Retinal pigment epithelial cell (primary cell): ENCODE results near the gene ATG13.

Source experiments
- DNase-seq: peaks from one replicate; pipeline ENCODE4 v3.0.0-alpha.2; 2010; ENCODE audit warnings: low read depth
- H3K4me3 ChIP-seq: 2 replicates; pipeline ENCODE4 v1.5.1; 2011; ENCODE audit warnings: mild to moderate bottlenecking, low read length, control low read depth, moderate library complexity
- CTCF ChIP-seq: conservative IDR thresholded peaks from 2 replicates; pipeline ENCODE4 v1.5.1; 2011; ENCODE audit warnings: low read depth, low read length, control low read depth, inconsistent platforms

Gene ATG13

GRCh38 chr11:46695345-46696211 lies 78.2 kb downstream of the ATG13 start:
- H3K4me3 ChIP-seq = no peak overlapping the region
- no peak for TF ChIP-seq CTCF
- DNase-seq = no peak

- DNase-seq = no peak
- no peak for TF ChIP-seq CTCF
- H3K4me3 ChIP-seq = no peak overlapping the region
These were observed 78.8 kb downstream of the ATG13 start for GRCh38 chr11:46696212-46696558.

GRCh38 chr11:46697303-46697702 lies 80.0 kb downstream of the ATG13 start:
- TF ChIP-seq CTCF = no peak
- no peak for DNase-seq
- H3K4me3 ChIP-seq = no peak overlapping the region

GRCh38 chr11:46697723-46698122 lies 80.4 kb downstream of the ATG13 start:
- DNase-seq = no peak
- H3K4me3 ChIP-seq = no peak overlapping the region
- no peak for TF ChIP-seq CTCF

GRCh38 chr11:46698597-46698996 lies 81.2 kb downstream of the ATG13 start:
- TF ChIP-seq CTCF = no peak
- no peak overlapping the region for H3K4me3 ChIP-seq
- DNase-seq = no peak

GRCh38 chr11:46700241-46701077 lies 83.1 kb downstream of the ATG13 start, which contains the start of the genes ARHGAP1 and ZNF408:
Gene ARHGAP1 (minus strand): TSS chr11:46700619. CDS start chr11:46696107, 4,512 bp downstream.
Gene ZNF408 (plus strand): TSS chr11:46701031. CDS start chr11:46701048, 17 bp downstream.
- no peak for TF ChIP-seq CTCF
- peak within 1 kb of the TSS; percentile 84 for H3K4me3 ChIP-seq
- peak; percentile 94 for DNase-seq
